HG02840 (cell line): ENCODE results near the gene PTPN20.
"Not testable (repeated sequence)": the region's sequence is repeated elsewhere in the genome, so short reads cannot be mapped to it uniquely, and the experiment has no call there.

ENCODE experiments used
- ATAC-seq: cut with Tn5 transposase; IDR thresholded peaks from one replicate; pipeline ENCODE4 v1.9.1; 2021; ENCODE audit warnings: mild to moderate bottlenecking, moderate library complexity, moderate number of reproducible peaks; ENCODE audit not compliant: unreplicated experiment, low FRiP score

PTPN20 gene

DNA sequence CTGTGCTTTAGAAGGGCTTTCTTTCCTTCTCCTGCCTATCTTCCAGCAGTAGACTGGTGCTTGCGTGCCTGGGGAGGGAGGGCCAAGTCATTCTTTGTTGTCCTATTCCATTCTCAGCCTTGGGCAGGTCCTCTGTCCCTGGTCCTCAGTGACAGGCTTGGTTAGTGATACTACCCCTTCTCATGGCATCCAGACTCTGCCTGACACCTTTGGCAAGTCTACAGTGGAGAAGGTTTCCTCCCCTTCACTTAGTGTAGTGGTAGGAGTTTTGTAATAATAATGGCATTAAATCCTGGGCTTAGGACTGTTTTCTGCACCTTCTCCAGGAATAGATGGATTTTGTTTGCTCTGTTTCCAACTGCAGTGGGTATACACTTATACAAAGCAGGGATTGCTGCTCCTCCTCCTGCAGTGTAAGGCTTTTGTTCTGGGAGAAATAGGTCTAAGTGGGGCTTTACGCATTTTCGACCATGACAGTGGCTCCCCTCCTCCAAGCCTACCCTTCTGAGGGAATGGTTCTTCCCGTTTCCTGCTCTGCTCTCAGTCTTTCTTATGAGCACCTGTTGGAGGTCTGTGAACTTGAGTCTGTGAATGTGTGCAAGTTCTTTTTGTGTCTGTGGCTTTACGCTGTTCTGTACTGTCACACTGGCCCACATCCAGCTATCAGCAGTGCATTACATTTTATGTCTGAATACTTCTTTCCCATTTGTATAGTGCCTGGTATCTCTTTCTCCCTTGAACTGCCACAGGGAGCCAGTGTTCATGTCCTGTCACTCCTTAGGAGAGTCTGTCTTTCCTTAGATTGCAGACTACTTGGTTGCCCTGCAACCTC is 37.7 kb downstream of the PTPN20 start:
- ATAC-seq = not testable (repeated sequence)

DNA sequence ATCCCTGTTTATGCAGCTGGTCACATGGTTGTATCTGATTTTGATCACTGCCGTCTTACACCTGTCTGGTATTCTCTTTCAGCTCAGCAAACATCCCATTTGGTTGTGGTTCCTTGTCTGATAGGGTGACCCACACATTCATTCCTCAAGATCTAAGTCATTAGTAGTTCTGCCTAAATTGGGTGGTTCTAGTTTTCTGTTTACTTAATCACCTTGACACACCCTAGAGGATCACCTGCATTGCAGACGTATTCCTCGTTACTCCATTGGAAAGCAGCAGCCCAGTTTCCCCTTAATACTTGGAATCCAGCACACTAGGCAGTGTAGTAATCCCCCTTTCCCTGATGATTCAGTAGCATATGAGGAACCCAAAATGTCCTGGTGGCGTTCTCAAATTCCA is 41.3 kb downstream of the PTPN20 start:
- not testable (repeated sequence) for ATAC-seq

DNA sequence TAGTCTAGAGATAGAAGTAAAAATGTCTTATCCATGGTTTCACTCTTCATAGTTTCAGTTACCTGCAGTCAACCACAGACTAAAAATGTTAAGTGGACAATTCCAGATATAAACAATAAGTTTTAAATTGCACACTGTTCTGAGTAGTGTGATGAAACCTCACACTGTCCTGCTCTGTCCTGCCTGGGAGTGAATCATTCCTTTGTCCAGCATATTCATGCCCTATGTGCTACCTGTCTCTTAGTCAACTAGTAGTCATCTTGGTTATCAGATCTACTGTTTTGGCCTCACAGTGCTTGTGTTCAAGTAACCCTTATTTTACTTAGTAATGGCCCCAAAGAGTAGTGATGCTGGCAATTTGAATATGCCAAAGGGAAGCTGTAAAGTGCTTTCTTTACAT is 49.5 kb downstream of the PTPN20 start:
- not testable (repeated sequence) for ATAC-seq

DNA sequence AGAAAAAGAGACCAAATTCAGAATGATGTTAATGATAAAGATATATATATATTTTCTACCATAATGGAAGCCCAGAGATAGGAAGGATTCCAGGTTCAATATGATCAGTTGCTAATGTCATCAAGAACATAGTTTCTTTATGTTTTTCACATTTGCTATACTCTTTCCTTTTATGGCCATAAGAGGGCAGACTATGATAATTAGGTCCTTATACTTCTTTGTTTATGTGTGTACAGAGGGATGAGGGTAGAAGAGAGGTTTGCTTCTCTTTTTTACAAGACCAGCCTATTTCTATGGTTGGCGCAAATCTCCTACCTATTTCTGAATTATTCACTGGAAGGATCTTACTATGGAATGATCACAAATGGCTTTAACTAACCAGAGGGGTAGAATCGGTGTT is 52.1 kb downstream of the PTPN20 start:
- not testable (repeated sequence) for ATAC-seq

DNA sequence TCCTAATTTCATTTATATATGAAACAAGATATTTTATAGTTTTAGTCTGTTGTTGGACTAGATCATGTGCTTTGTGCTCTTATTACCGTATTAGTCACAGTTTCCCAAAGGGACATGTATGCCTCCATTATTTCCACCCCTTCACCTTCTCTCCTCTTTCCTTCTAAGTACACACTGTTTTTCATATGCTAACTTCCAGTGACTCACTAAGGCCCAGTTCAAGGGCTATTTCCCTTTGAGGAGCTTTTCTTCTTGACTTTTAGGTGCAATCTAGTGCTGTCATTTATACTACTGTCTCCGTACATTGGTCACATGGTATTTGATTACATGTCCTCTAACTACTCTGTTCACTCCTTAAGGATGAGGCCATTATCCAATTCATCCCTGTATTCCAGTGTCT is 55.8 kb downstream of the PTPN20 start:
- not testable (repeated sequence) for ATAC-seq

DNA sequence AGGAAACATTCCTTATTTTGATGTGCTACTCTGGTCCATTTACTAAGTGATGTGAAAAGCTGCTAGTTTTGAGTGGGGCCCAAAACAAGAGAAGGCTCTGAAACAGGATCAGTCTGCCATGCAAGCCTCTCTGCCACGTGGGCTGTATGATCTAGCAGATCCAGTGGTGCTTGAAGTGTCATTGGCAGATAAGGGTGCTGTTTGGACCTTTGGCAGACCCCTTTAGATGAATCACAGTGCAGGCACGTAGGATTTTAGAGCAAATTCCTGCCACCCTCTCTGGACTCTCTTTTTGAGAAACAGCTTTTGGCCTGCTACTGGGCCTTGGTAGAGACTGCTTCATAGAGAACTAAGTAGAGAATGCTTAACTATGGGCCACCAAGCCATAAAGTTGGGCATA is 69.0 kb downstream of the PTPN20 start:
- ATAC-seq = not testable (repeated sequence)

DNA sequence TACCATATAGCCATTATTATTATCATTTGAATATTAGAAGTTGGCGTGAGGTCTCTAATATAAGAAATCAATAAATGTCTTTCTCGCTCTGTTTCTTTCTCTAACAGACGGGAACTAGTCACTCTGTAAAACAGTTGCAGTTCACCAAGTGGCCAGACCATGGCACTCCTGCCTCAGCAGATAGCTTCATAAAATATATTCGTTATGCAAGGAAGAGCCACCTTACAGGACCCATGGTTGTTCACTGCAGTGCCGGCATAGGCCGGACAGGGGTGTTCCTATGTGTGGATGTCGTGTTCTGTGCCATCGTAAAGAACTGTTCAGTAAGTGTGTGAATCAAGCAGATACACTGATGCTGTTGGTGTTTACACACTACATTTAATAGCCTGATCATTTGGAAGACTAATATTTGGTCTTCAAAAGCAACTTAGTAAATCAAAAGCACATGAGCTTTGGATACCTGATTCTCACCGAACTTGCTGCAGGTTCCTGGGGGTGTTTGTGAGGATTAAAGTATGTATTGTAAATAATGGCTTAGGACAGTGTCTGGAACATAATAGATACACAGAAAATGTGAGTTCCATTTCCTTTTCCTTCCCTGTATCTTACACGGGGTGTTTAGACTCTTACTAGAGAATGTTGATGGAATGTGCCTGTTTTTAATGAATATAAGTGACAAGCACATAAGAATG is 76.2 kb downstream of the PTPN20 start:
- ATAC-seq = not testable (repeated sequence)

DNA sequence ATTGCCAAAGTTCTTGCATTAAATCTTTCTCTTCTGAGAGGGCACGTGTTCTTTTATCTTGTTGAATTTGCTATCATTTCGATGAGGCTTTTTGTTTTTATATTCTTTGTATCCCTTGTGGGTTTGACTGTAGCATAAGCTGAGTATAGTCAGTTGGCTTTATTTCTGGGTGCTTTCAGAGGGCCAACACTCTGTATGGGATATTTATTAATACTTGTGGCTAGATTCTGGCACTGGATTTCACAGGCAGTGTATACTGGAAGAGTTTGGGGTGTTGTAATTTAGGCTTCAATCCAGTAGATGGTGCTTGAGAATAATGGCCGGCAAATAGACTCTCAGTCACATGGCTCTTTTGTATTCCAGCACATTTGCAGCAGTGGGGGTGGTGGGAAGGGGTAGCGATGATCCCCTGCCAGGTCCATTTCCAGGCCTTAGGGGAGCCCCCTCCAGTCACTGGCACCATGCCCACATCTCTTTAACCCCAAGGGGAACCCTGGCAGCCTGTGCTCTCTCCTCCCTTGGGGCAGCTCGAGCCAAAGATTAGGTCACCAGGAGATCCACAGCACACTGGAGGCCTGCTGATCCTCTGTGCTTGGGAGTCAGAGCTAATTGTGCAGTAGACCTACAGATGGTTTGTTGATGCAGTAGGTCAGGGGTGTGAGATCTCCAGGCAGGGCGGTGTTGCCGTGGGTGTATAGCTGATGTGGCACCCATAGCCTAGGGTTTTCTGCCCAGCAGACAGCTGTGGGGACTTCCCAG is 81.8 kb downstream of the PTPN20 start:
- ATAC-seq = no peak

DNA sequence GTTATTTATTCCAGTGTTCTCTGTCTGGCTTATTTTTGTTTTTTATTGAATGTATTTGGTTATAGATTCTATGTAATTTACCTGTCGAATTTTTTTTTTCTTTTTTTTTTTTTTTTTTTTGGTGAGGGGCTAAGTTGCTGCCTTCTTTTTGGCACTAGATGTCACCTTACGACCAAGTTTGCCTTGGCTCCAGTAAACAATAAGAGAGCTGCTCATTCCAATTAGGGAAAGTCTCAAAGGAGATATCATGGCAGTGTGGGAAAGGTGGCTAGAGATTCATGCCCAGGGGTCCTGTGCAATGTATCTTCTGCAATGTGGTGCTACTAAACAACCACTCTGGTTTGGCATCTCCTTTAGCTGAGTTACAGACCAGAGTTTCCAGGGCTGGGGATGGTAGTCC is 84.0 kb downstream of the PTPN20 start:
- ATAC-seq = no peak

DNA sequence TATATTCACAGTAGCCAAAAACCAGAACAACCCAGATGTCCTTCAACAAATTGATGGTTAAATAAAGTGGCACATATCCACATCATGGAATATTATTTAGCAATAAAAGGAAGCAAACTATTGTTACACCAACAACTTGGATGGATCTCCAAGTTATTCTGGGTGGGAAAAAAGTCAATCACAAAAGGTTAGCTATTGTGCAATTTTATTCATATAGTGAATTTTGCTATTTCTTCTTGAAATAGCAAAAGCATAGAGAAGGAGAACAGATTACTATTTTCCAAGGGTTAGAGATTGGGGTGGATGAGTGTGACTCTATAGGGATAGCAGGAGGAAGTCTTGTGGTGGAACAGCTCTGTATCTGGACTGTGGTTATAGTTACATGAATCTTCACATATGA is 87.0 kb downstream of the PTPN20 start:
- ATAC-seq = no peak

DNA sequence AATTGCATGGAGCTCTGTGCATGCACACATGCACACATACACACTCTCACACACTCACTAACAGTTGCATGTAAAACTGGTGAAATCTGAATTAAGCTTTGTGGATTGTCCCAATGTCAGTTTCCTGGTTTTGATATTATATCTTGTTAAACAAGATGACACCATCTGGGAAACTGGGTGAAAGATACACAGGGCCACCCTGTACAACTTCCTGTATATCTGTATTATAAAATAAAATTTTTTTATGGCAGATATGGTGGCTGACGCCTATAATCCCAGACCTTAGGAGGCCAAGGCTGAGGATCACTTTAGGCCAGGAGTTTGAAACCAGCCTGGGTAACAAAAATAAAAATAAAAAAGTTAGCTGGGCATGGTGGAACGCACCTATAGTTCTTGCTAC is 87.4 kb downstream of the PTPN20 start:
- no peak for ATAC-seq

DNA sequence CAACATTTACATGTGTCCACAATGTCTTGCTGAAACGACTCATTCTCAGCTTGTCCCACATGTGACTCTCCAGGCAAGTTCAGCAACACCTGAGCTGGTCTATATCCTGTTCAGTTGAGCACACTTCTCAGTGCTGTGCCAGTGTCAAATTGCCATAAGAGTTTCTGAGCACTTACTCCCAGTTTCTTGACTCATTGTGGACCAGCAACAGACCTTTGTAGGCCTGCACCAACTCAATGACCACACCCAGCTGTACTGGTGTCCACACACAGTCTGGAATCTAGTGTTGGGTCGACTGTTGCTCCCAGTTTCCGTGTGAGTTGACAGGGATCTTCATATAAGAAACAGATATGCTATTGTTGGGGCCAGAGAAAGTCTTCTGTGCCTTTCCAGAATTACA is 88.0 kb downstream of the PTPN20 start:
- ATAC-seq = no peak

DNA sequence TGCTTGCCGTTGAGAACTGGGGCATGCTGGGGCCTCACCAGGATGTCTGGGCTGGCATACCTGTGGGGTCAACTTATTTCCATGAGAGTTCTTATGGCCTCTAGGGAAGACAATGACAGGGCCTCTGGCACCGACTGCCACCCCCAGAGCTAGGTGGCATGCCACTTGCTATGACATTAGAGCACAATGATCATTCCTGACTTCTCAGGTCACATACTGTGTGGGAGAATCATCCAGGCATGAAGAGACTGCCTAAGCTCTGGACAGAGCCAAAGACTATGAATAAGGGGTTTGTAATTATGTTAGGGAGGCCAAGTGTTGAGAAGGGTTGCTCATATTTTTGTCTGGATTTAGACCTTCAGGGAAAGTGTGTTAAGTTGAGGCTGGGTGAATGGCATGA is 97.5 kb downstream of the PTPN20 start:
- ATAC-seq = no peak

DNA sequence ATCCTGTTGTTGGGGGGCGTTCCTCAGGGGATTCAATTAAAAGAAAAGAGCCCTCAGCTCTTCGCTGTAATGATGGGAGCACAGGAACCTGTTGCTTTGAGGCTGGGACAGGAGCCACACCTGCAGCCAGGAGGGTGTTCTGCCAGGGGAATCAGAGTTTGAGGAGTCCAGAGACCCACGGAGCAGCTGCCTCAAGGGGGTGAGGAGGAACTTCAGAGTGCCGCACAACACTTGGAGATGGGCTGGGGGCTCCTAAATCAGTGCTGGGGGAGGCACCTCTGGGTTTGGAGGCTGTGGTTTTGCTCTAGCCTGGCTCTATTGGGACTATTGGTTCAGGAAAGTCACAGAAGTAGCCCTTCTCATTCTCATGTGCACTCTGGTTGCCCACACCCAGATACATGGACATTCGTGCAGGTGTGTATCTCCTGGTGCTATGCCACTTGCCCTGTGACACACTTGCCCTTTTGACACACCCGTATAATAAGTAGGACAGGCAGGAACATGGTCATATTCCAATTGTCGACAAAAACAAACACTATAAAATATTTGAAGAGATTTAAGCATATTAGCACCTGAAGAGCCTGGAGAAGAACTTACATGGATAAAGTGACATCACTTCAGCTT is 98.1 kb downstream of the PTPN20 start:
- ATAC-seq = no peak

DNA sequence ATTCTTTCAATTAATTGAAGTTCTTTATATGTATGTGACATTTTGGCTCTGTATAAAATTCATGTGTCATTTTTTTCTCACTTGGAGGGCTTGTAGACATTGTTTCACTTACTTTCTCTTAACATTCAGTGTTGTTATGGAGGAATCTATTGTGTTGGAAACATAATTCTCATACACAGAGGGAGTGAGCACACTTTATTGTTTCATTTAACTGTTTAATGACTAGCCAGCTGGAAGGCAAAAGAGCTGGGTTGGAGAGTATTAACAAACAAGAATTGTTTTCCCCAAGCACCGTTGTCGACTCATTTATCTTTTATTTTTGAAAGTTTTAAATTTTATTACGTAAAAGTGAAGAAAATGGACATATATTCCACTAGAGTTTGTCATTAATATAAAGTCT is 98.8 kb downstream of the PTPN20 start:
- ATAC-seq = no peak

DNA sequence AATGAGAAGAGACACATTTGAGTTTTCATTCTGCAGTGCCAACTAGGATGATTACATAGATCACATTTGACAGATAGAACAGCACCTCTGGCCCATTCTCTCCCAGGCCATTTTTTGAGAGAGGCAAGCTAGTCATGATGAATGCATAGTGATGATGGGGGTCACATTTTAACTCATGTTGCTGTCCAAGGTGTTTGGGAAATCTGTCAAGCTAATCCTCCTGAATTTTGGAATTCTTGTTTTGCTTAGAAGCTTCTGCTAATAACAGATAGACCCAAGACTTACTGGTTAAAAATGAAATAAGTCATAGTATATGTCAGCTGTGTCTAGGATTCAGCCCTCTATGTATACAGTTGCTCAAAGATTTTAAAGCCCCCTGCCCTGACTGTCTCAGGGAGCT is 101.0 kb downstream of the PTPN20 start:
- ATAC-seq = no peak

DNA sequence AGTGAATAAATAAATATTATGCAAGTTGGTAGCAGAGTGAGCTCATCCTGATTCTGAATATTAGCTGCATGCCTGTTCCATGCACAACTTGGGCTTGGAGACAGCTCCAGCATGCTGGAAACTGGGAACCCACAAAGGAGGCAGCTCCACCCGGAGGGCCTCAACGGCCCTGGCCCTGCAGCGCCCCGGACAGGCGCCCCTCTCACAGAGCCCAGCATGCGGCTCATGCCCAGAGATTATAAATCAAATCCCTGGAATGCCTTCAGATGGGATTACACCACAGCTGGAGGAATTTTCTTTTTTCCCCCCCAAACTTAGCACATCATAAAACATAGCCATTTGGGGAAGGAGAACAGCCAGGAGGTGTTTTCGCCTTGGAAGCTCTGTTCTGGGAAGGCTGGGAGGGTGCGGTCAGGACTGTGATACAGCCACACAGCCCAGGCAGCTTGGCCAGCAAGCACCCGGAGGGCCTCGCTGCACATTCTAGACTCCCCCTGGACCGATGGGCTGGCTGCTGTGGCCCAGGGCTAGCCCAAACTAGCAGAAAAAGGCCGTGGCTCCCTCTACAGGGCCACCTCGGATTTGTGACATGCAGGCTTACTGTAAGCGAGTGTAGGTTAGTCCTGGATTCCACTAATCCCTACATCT is 102.4 kb downstream of the PTPN20 start:
- no peak for ATAC-seq

DNA sequence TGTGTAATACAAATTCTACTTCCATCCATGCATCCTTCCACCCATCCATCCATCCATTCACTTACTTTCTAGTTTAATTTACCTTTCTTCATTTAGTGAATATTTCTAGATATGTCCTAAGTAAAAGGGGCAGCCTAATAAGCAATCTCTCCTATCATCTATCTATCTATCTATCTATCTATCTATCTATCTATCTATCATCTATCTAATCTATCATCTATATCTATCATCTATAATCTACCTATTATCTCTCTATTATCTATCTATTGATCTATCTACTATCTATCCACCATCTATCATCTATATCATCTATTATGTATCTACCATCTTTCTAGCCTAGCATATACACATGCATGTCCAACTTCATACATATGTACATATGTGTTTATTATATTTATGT is 104.2 kb downstream of the PTPN20 start:
- no peak for ATAC-seq

DNA sequence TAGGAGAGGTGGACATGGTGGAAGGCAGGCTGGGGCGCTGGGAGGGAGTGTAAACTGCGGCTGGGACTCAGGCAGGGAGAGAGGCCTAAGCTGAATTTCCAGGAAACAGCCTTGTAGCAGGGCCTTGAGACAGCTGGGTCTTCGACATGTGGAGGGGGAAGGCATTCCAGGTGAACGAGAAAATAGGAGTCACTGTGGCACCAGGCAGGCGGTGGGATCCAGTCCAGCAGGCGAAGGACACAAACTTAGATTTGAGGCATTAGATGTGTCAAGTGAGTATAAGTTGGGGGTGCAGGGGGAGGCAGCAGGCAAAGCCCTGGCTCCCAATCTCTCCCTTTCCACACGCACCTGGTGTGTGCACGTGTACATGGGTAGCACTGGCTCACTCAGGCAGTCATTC is 105.3 kb downstream of the PTPN20 start:
- ATAC-seq = no peak

DNA sequence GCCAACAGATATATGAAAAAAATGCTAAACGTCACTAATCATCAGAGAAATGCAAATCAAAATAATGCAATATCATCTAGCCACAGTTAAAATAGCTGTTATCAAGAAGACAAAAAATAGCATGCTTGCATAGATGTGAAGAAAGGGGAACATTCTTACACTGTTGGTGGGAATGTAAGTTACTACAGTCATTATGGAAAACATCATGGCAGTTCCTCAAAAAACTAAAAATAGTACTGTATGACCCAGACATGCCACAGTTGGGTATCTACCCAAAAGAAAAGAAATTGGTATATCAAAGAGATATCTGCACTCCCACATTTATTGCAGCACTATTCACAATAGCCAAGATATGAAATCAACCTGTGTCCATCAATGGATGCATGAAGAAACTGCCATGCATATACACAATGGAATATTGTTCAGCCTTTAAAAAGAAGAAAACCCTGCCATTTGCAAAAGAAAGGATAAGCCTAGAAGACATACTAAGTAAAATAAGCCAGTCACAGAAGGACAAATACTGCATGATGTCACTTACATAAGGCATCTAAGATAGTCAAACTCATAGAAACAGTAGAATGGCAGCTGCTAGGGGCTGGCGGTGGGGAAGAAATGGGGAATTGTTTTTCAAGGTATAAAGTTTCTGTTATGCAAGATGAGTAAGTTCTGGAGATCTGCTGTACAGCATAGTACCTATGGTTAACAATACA is 107.0 kb downstream of the PTPN20 start:
- no peak for ATAC-seq
